Keratinocyte (primary cell): ENCODE results near the gene FAM83C.

Experiments
- EZH2 ChIP-seq: IDR thresholded peaks from one replicate; pipeline ENCODE4 v1.6.1; 2012; ENCODE audit warnings: inconsistent platforms, mild to moderate bottlenecking, low read length, moderate library complexity
- TF ChIP-seq, protein P1 (sequence below), 3 experiments: IDR thresholded peaks in 1 of 3; conservative IDR thresholded peaks in 1 of 3; optimal IDR thresholded peaks in 1 of 3; 2 replicates in 2 of 3; 3 replicates in 1 of 3; pipeline versions ENCODE3 to v1.5.1; 2011; ENCODE audit warnings: low read length in 3 of 3, mild to moderate bottlenecking in 3 of 3, moderate library complexity in 2 of 3, control low read depth in 1 of 3, inconsistent platforms in 1 of 3; ENCODE audit not compliant: insufficient read depth in 2 of 3; ENCODE audit errors: extremely low read depth in 1 of 3

DNA sequence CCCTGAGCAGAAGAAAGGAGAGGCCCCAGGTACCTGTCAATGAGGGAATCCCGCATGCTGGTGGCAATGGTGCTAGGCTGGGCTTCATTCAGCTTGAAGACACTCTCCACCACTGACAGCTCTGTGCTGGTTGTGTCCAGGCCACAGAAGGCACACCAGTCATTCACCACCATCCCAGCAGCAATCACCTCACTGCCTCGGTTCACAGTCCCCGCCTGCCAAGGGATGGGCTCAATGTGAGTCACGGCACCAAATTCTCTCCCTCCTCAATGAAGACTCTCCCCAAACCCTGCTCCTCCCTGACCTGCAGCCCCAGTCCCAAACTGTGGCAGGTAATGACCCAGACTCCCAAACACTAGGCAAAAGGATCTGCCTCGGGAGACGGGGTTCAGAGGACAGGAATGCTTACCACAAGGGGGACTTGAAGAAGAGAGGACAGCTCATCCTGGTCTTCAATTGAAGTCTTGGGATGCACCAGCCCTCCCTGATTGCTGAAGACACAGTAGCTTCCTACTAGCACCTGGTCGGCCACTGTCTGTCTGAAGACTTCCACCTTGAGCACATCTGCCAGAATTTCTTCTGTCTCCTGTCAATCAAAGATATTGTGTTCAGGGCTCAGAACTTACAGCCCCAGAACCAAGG, 12.6 kb downstream of the FAM83C start:
- TF ChIP-seq, protein P1, sequence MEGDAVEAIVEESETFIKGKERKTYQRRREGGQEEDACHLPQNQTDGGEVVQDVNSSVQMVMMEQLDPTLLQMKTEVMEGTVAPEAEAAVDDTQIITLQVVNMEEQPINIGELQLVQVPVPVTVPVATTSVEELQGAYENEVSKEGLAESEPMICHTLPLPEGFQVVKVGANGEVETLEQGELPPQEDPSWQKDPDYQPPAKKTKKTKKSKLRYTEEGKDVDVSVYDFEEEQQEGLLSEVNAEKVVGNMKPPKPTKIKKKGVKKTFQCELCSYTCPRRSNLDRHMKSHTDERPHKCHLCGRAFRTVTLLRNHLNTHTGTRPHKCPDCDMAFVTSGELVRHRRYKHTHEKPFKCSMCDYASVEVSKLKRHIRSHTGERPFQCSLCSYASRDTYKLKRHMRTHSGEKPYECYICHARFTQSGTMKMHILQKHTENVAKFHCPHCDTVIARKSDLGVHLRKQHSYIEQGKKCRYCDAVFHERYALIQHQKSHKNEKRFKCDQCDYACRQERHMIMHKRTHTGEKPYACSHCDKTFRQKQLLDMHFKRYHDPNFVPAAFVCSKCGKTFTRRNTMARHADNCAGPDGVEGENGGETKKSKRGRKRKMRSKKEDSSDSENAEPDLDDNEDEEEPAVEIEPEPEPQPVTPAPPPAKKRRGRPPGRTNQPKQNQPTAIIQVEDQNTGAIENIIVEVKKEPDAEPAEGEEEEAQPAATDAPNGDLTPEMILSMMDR (optimal IDR thresholded peaks at IDR 0.05 in 1 of 3, IDR thresholded peaks at IDR 0.05 in 1 of 3, conservative IDR thresholded peaks at IDR 0.05 in 1 of 3; ENCODE audit: extremely low read depth in 1 of 3, insufficient read depth in 2 of 3, low read length in 3 of 3), result no peak
- no peak for TF ChIP-seq EZH2
